Heart left ventricle (tissue), 16 donors: Measurements from ENCODE around the gene ESPN. TPM values are rescaled to one million over a fixed set of nuclear protein-coding genes. Genes with fewer than 3 reads are reported as not detected.

Source experiments
- ATAC-seq, 4 donors: fragments of 200-7000 bp; cut with Tn5 transposase; one replicate each; pipeline ENCODE4 v1.9.1; 2020 to 2022; ENCODE audit warnings: moderate library complexity in 4 of 4, mild to moderate bottlenecking in 3 of 4, moderate number of reproducible peaks in 1 of 4
- DNase-seq, 5 donors: peaks; one replicate each; pipeline ENCODE4 v3.0.0-alpha.2; 2020
- H3K27ac ChIP-seq, 12 donors: fragments of 200-600 bp; sonication (generic) in 4 of 12; one replicate each; pipeline versions ENCODE4 v1.5.0 to v1.8.0; 2016 to 2022; ENCODE audit warnings: mild to moderate bottlenecking in 2 of 12
- H3K27me3 ChIP-seq, 9 donors: fragments of 200-600 bp; sonication (generic) in 2 of 9; one replicate each; pipeline versions ENCODE4 v1.5.1 to v1.8.0; 2016 to 2022; ENCODE audit warnings: mild to moderate bottlenecking in 3 of 9
- H3K36me3 ChIP-seq, 9 donors: fragments of 200-600 bp; sonication (generic) in 2 of 9; one replicate each; pipeline versions ENCODE4 v1.5.0 to v1.8.0; 2018 to 2022; ENCODE audit warnings: mild to moderate bottlenecking in 2 of 9
- H3K4me1 ChIP-seq, 12 donors: fragments of 200-600 bp; sonication (generic) in 4 of 12; one replicate each; pipeline versions ENCODE4 v1.5.0 to v1.8.0; 2016 to 2022; ENCODE audit warnings: mild to moderate bottlenecking in 3 of 12
- H3K4me3 ChIP-seq, 12 donors: fragments of 200-600 bp; sonication (generic) in 4 of 12; one replicate each; pipeline versions ENCODE4 v1.5.0 to v1.8.0; 2017 to 2022; ENCODE audit warnings: mild to moderate bottlenecking in 9 of 12, moderate library complexity in 4 of 12
- H3K9me3 ChIP-seq, 12 donors: fragments of 200-600 bp; sonication (generic) in 4 of 12; one replicate each; pipeline versions ENCODE4 v1.5.0 to v1.8.0; 2016 to 2022; ENCODE audit warnings: mild to moderate bottlenecking in 1 of 12
- POLR2A ChIP-seq, 2 donors: fragments of 450-650 bp; IDR thresholded peaks; one replicate each; pipeline ENCODE4 v1.6.1; 2017; ENCODE audit warnings: antibody characterized with exemption in 2 of 2, mild to moderate bottlenecking in 2 of 2, moderate library complexity in 2 of 2
- WGBS, 4 donors: extraction: QIAGEN DNeasy Blood & Tissue Kit in 2 of 4; methylation state at CpG; one replicate each; pipeline versions ENCODE4 v1.1.5 to v1.1.7; 2013 to 2018; 5-methylcytosine and 5-hydroxymethylcytosine counted together
- intact Hi-C, 10 donors: fragments of 100-400 bp; cut with DNase I; formaldehyde crosslinking; loops; one replicate each; pipeline versions ENCODE4 v1.11.1 to v1.14.2; 2022
- polyA plus RNA-seq, 2 donors: library from polyadenylated mRNA; stranded (reverse); fragments of 200-250 nt; gene quantifications; one replicate each; pipeline ENCODE4 v1.2.3, GENCODE V29; 2013
- total RNA-seq, 9 donors: library from RNA; depleted of rRNA in 2 of 9; stranded (reverse); fragments of >200 nt in 2 of 9; fragmentation: NEBNext Ultra II Directional in 3 of 9; extraction: Animal tissue kit (Norgen Biotek cat#: 25700) in 3 of 9; gene quantifications; one replicate each; pipeline versions ENCODE4 v1.1.0 to v1.2.4, GENCODE V29; 2016 to 2023
- TF ChIP-seq, protein P1 (sequence below), 12 donors: fragments of 200-600 bp; sonication (generic) in 4 of 12; IDR thresholded peaks; one replicate each; pipeline versions ENCODE4 v1.5.0 to v1.8.0; 2018 to 2022; ENCODE audit warnings: antibody characterized with exemption in 12 of 12, mild to moderate bottlenecking in 5 of 12
- donor health status: ischemic (EF 13 %, LVEDD 7.1; RV severe dilation, severe dysfunction).
- donor health status: healthy with polysubstance abuse.
- donor health status: DM: no; HTN: yes; CAD: no.
- donor health status: DM: no; HTN: no; CAD: no.
- donor health status: ischemic (EF 25% LVEDD 6.9; RV normal size, moderate dysfunction).
- donor health status: ischemic (EF 25% LVEDD 5.7; RV mildly dilated, moderate dysfunction).
- donor health status: healthy.
- donor health status: DM: yes; HTN: yes; CAD: no.
- donor health status: ischemic (EF 35%, LVEDD 5.7; RV mildly dilated, moderate dysfunction).
- donor health status: nonischemic (EF 11% LVEDD 7.7; RV severe dilation, severe dysfunction).
- donor health status: DM: yes; HTN: yes; CAD: no.
- donor health status: PGD.
- donor health status: ischemic (EF 29% LVEDD 5.4; RV normal size, mild dysfunction).
- donor health status: nonischemic (EF 23%, LVEDD 6.1; RV moderate dilation, normal function).

ESPN gene
- total and polyA plus RNA-seq, 11 donors = 0.10 to 1.3 (median 0.21) TPM; not detected in 6

GRCh38 chr1:6416906-6417305 lies 7.7 kb upstream of the ESPN start:
- Histone ChIP-seq H3K4me3 (no peak overlapping the region), H3K36me3 (no peaks in the 10 kb centered on the region), H3K27ac (no peak overlapping the region), H3K9me3 (no peaks in the 10 kb centered on the region), H3K27me3 (peaks cover 50 to 99% (median 80%) of the 10 kb centered on the region in 9 donors), H3K4me1 (peaks cover 2 to 24% (median 20%) of the 10 kb centered on the region in 12 donors)
- 79 to 91% (median 83%) methylated on average over 1 to 5 of the region's 5 CpGs for WGBS, 4 donors
- intact Hi-C loops = no loop called here
- DNase-seq (no peak), ATAC-seq (no peak)
- TF ChIP-seq, protein P1, sequence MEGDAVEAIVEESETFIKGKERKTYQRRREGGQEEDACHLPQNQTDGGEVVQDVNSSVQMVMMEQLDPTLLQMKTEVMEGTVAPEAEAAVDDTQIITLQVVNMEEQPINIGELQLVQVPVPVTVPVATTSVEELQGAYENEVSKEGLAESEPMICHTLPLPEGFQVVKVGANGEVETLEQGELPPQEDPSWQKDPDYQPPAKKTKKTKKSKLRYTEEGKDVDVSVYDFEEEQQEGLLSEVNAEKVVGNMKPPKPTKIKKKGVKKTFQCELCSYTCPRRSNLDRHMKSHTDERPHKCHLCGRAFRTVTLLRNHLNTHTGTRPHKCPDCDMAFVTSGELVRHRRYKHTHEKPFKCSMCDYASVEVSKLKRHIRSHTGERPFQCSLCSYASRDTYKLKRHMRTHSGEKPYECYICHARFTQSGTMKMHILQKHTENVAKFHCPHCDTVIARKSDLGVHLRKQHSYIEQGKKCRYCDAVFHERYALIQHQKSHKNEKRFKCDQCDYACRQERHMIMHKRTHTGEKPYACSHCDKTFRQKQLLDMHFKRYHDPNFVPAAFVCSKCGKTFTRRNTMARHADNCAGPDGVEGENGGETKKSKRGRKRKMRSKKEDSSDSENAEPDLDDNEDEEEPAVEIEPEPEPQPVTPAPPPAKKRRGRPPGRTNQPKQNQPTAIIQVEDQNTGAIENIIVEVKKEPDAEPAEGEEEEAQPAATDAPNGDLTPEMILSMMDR (IDR thresholded peaks at IDR 0.05) = no peak
- no peak for TF ChIP-seq POLR2A (IDR thresholded peaks at IDR 0.05)

DNA sequence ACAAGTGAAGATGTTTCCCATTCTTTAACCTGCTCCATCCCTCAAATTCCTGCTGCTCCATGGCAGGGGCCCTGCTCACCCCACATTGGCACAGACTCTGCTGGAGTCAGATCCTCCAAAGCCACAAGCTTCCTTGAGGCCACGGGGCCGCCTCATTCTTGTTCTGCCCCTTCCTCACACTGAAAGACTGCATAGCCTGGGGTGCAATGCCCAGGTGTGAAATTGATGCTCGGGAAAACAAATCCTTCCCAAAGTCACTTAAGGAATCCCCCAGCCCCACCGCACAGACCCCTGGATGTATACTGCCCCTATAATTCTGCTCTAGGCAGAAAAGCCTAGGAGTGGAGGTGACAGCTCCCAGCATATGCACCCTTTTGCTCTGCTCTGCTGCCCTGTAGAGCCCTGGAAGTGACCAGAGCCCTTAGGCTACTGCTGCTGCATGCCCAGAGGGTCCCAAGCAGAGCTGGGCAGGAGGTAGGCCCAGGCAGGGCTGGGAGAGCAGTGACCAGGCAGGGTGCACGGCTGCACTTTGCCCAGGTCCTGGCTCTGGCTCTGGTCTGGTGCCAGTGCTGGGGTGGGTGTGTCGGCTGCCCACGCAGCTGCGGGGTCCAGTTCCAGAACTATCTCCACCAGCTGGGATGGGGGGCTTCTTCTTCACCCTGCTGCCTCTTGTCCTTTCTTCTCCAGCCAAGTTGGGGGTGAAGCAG lies 6.5 kb upstream of the ESPN start:
- intact Hi-C loops = no loop called here
- no peak for DNase-seq
- TF ChIP-seq, protein P1 (IDR thresholded peaks at IDR 0.05) = no peak
- no peak for TF ChIP-seq POLR2A (IDR thresholded peaks at IDR 0.05)
- 68 to 80% (median 71%) methylated on average over 6 to 8 of the region's 8 CpGs for WGBS, 4 donors
- ATAC-seq = no peak
- Histone ChIP-seq H3K36me3 (no peaks in the 10 kb centered on the region), H3K27me3 (peaks cover 57 to 99% (median 92%) of the 10 kb centered on the region in 9 donors), H3K4me3 (no peak overlapping the region), H3K4me1 (peaks cover 2 to 31% (median 23%) of the 10 kb centered on the region in 12 donors), H3K9me3 (no peaks in the 10 kb centered on the region), H3K27ac (no peak overlapping the region)

GRCh38 chr1:6418668-6419396 lies 5.7 kb upstream of the ESPN start:
- Histone ChIP-seq H3K4me3 (peak overlapping the region in 8 of 12 donors; percentile 16 to 55 (median 42)), H3K36me3 (no peaks in the 10 kb centered on the region), H3K4me1 (peaks cover 2 to 38% (median 30%) of the 10 kb centered on the region in 12 donors), H3K9me3 (no peaks in the 10 kb centered on the region), H3K27ac (no peak overlapping the region), H3K27me3 (peaks cover 63 to 100% (median 93%) of the 10 kb centered on the region in 9 donors)
- no peak for ATAC-seq
- intact Hi-C loops = no loop called here
- DNase-seq = no peak
- TF ChIP-seq, protein P1 (IDR thresholded peaks at IDR 0.05) = no peak
- no peak for TF ChIP-seq POLR2A (IDR thresholded peaks at IDR 0.05)
- WGBS, 4 donors = 7 to 12% (median 8%) methylated on average over 18 to 69 of the region's 69 CpGs

DNA sequence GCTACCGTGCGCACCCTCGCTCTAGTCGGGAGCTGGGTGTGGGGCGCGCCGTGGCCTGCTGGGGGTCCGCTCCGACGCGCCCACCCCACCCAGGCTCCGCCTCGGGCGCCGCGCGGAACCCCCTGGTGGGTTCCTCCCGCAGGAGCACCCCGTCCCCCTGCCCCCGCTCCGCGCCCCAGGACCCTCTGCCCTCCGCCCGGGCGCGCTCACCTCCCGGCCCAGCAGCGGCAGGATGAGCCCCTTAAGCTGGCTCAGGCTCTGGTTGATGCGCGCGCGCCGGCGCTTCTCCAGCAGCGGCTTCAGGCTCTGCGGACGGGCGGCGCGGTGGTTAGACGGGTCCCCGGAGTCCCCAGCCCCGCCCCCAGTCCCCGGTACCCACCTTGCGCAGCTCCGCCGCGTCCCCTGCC lies 5.2 kb upstream of the ESPN start:
- ATAC-seq = no peak
- Histone ChIP-seq H3K4me3 (peak overlapping the region; percentile 14 to 55 (median 42)), H3K27me3 (peaks cover 68 to 100% (median 93%) of the 10 kb centered on the region in 9 donors), H3K27ac (no peak overlapping the region), H3K9me3 (no peaks in the 10 kb centered on the region), H3K36me3 (no peaks in the 10 kb centered on the region), H3K4me1 (peaks cover 2 to 41% (median 36%) of the 10 kb centered on the region in 12 donors)
- TF ChIP-seq, protein P1 (IDR thresholded peaks at IDR 0.05) = no peak
- DNase-seq = no peak
- WGBS, 4 donors = 0 to 3% (median 3%) methylated on average over 13 to 48 of the region's 48 CpGs
- intact Hi-C loops = no loop called here
